GM12864 (cell line): Measurements from ENCODE around the gene MOB1A.
"Not testable (repeated sequence)": the region's sequence is repeated elsewhere in the genome, so short reads cannot be mapped to it uniquely, and the experiment has no call there.

ENCODE experiments used
- DNase-seq: peaks from one replicate; pipeline ENCODE4 v3.0.0-alpha.2; 2011; ENCODE audit warnings: low read depth
- H3K4me3 ChIP-seq: 2 replicates; pipeline ENCODE4 v1.5.1; 2011; ENCODE audit warnings: mild to moderate bottlenecking, low read depth, low read length, control low read depth
- CTCF ChIP-seq: IDR thresholded peaks from 2 replicates; pipeline ENCODE4 v1.5.1; 2011; ENCODE audit warnings: low read depth, mild to moderate bottlenecking, moderate library complexity, low read length, control low read depth, inconsistent platforms; ENCODE audit errors: missing control alignments

The MOB1A gene

GRCh38 chr2:74221604-74222299 lies 43.1 kb upstream of the MOB1A start:
- H3K4me3 ChIP-seq, result no peak overlapping the region
- no peak for TF ChIP-seq CTCF
- no peak for DNase-seq

- H3K4me3 ChIP-seq, result no peak overlapping the region
- no peak for DNase-seq
- no peak for TF ChIP-seq CTCF
Observed at GRCh38 chr2:74221091-74221490, 42.4 kb upstream of the MOB1A start.

- no peak for TF ChIP-seq CTCF
- H3K4me3 ChIP-seq, result no peak overlapping the region
- no peak for DNase-seq
Observed at GRCh38 chr2:74219846-74220486, 41.3 kb upstream of the MOB1A start.

GRCh38 chr2:74216642-74217041 lies 38.0 kb upstream of the MOB1A start:
- no peak for TF ChIP-seq CTCF
- no peak overlapping the region for H3K4me3 ChIP-seq
- no peak for DNase-seq

- DNase-seq, H3K4me3 ChIP-seq: not testable (repeated sequence)
Observed at GRCh38 chr2:74215771-74216170, 37.1 kb upstream of the MOB1A start.

GRCh38 chr2:74212702-74213410 lies 34.2 kb upstream of the MOB1A start:
- no peak overlapping the region for H3K4me3 ChIP-seq
- TF ChIP-seq CTCF, result no peak
- DNase-seq, result no peak

GRCh38 chr2:74206180-74206688 lies 27.6 kb upstream of the MOB1A start:
- TF ChIP-seq CTCF, result no peak
- peak overlapping the region; percentile 11; the same call in 1 of the 2 replicates for H3K4me3 ChIP-seq
- peak; percentile 48 for DNase-seq
